Right renal pelvis (tissue), 4 donors: ENCODE results near the gene CLCN4. TPM values are rescaled to one million over a fixed set of nuclear protein-coding genes. Genes with fewer than 3 reads are reported as not detected.
A peak's percentile ranks its signal among the peaks of the same experiment; 100 is the strongest.

Experiments
- DNase-seq, 4 donors: peaks; one replicate each; pipeline ENCODE4 v3.0.0-alpha.2; 2013; ENCODE audit warnings: low read depth in 4 of 4, low spot score in 3 of 4, missing footprints in 1 of 4
- polyA plus RNA-seq, 4 donors: library from polyadenylated mRNA; unstranded; fragments of 120-200 nt; gene quantifications; one replicate each; pipeline ENCODE4 v1.2.1, GENCODE V29; 2013; ENCODE audit not compliant: insufficient read length in 4 of 4

The CLCN4 gene
- polyA plus RNA-seq, 4 donors, result 4.5 to 6.3 (median 5.1) TPM

DNA sequence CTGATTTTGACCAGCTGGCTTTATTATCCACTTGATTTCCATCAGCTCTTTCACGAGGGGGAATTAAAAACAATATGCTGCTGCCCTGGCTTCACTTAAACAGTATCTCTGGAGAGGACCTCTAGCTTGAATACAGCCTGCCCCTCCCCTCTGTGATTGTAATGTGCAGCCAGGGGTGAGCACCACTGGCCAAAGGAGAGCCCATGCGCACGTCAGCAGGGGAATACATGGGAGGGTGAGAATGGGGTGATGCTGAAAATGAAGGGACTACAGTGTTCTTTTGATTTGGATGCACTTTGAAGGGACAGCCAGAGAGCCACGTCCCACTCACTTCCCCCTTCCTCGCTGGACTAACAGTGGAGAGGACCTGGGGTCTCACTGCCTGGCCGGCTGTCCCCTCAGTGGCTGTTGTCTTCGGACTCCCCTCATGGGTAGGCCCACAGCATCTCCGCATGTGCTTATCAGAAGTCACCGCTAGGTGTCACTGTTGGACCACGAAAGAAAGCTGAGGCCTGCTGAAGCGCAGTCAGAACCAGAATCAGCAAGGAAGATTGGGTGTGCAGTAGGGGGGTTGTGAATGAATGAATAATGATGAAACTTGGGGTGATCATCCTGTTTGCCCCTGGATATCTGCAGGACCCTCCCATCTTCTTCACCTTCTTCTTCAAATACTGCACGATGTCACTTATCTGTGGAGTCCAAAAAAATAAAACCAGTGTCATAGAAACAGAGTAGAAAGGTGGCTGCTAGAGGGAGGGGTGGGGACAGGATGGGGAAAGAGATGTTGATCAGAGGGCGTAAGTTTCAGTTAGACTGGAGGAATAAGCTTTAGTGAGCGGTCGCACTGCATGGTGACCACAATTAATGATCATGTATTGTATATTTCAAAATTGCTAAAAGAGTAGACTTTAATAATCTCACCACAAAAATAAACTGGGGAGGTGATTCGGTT, 32.8 kb downstream of the CLCN4 start:
- DNase-seq, result peak in 3 of 4 donors; percentile 47 to 65 (median 48)

DNA sequence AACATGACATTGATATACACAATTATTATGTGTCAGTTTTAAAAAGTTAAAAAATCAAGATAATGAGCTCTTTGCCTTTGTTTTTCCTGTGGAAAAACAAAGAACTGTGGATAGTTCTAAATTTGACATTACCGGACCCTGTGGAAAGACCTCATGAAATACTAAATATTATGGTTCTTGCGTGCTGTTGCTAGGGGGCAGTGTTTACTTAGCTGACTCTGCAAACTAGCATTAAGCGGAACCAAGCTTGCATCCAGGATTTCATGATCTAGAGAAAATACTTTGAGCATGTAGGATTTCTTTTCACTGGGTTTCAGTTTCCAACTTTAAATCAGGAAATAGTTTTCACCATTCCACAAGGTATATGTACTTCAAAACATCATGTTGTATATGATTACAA, 33.6 kb downstream of the CLCN4 start:
- peak in 3 of 4 donors; percentile 40 to 48 (median 47) for DNase-seq

DNA sequence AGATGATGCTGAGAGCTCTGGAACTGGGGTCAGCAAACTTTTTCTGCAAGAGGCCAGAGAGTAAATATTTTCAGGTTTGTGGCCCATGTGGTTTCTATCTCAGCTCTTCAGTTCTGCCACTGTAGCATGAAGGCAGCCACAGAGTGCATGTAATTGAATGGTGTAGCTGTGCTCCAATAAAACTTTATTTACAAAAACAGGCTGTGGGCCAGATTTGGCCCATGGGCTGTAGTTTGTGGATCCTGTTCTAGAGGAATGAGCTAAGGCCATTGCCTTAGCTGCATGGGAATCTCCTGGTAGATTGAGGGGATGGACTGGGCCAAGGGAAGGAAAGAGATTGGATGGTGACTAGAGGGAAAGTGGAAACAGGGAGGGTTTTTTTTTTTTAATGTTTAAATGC, 36.8 kb downstream of the CLCN4 start:
- DNase-seq, result no peak

DNA sequence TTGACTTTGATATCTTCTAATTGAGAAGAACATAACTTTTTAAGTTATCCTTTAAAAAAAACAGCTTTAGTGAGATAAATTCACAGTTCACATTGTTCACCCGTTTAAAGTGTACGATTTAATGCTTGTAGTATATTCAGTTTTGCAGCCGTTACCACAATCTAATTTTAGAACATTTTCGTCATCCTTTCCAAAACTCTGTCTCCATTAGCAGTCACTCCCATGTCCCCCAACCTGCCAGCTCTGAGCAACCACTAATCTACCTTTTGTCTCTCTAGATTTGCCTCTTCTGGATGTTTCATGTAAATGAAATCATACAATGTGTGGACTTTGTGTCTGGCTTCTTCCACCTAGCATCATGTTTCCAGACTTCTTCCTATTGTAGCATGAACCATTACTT, 38.6 kb downstream of the CLCN4 start:
- DNase-seq, result no peak

DNA sequence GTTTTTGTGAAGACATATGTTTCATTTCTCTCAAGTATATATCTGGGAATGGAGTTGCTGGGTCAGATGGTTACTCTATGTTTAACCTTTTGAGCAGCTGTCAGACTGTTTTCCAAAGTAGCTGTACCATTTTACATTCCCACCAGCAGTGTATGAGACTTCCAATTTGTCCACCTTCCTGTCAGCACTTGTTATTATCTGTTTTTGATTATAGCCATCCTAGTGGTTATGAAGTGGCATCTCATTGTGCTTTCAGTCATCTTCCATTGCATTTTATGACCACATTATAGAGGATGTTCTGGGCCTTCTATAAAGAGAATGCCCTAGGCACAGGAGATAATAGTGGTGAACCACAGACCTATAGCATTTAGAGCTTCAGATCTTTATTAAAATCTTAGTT, 39.2 kb downstream of the CLCN4 start:
- no peak for DNase-seq

DNA sequence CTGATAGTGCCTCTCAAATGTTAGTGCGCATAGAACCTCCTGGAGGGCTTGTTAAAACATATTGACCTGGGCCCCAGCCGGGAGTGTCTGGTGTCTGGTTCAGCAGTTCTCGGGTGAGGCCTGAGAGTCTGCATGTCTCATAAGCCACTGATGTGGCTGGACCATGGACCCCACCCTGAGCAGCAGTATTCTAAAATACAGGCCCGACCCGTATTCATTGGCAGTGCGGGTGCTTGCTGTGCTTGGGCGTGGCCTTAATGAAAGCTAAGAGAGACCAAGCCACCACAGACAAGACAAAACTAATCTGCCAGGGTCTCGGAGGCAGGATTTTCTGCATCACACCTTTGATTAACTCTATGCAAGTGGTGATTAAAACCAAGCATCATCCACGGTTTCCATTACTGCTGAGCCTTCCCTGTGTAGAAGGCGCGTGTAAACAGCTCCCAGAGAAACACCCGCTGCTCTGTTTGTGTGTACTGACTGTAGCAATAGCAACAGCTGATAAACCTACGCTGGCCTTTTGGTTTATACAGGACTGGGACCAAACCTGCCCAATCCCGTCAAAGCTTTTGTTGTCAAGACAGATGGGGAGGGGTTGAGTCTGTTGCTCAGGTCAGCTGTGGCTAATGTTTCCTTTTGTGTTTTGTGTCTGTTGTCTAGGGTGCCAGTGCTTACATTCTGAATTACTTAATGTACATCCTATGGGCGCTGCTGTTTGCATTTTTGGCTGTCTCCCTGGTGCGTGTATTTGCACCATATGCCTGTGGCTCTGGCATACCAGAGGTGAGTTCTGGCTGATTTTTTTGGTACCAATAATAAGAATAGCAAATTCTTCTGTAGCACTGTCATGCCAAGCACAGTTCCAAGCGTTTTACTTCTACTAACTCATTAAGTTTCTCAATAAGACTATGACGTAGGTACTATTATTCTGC, 40.8 kb downstream of the CLCN4 start:
- DNase-seq, result no peak

DNA sequence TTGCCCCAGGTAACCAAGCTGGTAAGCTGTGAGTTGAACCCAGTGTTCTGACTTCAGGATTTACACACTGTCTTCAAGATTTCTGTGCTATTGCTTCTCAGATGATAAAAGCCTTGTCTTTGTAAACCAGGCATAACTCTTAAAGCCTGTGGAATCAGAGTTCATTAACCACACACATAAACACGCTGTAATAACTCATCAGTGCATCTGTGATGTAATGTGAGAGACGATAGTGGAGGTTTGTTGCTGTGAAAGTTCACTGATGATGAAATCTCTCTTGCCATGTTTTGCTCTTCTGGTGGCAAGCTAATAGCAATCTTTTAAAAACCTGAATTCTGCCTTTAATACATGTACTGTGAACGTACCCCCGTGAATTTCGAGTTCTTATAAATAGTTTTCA, 41.5 kb downstream of the CLCN4 start:
- DNase-seq, result no peak

DNA sequence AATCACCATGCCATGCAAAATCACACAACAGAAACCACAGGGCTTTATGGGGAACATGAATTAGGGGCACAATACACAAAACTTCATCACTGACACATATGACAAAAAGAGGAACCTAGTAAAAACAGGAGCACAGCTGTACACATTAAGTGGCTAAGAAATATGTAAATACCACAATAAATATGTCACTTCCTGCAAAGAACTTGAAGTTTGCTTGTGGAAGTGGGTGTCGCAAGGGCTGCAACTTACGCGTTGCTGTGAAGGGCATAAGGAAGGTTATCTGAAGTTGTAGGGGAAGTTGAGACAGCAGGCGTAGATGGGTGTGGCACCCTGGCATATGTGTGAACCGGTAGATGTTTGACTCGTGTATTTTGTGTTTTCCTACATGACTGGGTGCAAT, 42.4 kb downstream of the CLCN4 start:
- DNase-seq, result no peak

DNA sequence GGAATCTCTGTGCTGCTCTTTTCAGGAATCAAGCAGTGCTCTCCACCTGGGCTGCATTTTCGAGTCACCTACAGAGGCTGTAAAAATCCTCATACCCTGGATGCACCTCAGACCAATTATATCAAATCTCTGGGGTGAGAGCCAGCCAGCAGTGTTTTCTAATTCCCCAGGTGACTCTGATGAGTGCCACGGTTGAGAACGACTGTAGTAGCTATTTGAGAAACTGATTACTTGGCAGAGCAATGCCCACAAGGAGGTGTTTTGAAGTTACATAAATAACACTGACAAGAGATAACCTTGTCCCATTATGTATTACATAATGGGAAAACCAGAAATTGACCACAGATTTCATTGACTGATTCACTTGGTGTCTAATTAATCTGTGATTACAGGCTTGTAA, 46.8 kb downstream of the CLCN4 start:
- no peak for DNase-seq

DNA sequence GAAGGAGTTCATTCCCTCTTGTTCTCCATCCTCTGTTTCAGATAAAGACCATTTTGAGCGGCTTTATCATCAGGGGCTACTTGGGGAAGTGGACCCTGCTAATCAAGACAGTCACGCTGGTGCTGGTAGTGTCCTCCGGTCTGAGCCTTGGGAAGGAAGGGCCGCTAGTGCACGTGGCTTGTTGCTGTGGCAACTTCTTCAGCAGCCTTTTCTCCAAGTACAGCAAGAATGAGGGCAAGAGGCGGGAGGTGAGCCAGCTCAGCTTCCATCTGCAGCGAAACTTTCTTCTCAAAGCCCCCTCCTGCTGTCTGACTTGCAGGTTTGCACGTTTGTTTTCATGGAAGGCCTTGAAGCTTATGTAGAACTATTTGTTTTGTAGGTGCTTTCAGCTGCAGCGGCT, 49.5 kb downstream of the CLCN4 start:
- no peak for DNase-seq

DNA sequence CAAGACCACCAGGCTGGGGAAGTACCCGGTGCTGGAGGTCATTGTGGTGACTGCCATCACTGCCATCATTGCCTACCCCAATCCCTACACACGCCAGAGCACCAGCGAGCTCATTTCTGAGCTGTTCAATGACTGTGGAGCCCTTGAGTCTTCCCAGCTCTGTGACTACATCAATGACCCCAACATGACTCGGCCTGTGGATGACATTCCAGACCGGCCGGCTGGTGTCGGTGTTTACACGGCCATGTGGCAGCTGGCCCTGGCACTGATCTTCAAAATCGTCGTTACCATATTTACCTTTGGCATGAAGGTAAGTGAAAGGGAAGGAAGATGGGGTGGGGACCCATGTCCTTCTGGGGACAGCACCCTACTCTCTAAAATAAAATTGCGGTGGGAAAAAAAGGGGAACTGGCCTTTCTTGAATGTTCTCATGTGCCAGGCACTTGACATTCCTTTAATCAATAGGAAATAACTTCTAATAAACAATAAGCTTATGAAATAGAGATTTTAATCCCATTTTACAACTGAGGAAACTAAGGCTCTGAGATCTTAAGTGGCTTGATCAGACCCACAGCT, 51.6 kb downstream of the CLCN4 start:
- no peak for DNase-seq

DNA sequence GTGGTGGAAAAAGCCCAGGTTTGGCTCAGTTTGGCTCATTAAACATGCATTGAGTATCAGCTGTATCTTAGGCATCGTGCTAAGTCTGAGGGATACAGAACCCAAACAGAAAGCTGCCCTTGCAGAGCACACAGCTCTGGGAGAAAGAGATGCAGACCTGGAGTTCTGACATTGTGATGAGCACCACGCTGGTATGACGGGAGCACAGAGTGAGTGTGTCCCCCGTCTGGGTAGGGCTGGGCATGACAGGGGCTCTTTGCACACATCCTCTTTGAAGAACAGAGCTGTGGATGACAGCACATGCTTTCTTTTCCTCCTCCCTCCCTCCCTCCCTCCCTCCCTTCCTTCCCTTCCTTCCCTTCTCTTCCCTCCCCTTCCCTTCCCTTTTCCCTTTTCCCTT, 52.2 kb downstream of the CLCN4 start:
- no peak for DNase-seq

DNA sequence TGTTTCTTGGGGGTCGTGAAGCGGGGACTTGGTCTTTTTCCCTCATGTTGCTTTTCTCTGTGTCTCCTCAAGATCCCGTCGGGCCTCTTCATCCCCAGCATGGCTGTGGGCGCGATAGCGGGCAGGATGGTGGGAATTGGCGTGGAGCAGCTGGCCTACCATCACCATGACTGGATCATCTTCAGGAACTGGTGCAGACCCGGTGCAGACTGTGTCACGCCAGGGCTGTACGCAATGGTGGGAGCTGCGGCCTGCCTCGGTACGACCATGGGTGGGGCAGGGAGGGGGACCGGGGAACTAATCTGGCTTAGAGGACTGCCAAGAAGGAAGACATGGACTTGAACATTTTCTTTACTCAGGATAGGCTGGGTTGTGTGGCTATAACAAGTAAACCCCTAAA, 55.6 kb downstream of the CLCN4 start:
- no peak for DNase-seq

DNA sequence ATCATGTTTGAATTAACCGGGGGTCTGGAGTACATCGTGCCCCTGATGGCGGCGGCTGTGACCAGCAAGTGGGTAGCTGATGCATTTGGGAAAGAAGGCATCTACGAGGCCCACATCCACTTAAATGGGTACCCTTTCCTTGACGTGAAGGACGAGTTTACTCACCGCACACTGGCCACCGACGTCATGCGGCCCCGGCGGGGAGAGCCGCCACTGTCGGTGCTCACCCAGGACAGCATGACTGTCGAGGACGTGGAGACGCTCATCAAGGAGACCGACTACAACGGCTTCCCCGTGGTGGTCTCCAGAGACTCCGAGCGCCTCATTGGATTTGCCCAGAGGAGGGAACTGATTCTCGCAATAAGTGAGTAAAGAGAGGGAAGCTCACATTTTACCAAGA, 56.9 kb downstream of the CLCN4 start:
- DNase-seq, result no peak

DNA sequence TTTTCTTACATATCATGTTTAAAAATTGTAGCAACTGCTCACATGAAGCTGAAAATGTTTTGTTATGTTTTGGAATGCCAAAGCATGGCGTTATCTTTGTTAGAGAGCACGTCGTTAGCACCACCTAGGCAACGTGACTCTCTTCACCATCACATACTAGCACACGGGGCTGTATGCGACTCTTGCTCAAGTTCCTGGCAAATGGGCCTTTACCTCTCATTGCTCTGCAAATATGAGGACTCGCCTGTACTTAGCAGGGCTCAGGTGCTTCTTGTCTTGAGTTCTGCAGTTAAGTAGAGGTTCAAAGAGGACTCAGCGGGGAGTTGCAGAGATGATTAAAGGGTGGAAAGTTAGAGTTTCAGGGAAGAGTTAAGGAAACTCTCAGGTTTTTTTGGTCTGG, 59.4 kb downstream of the CLCN4 start:
- DNase-seq, result no peak

DNA sequence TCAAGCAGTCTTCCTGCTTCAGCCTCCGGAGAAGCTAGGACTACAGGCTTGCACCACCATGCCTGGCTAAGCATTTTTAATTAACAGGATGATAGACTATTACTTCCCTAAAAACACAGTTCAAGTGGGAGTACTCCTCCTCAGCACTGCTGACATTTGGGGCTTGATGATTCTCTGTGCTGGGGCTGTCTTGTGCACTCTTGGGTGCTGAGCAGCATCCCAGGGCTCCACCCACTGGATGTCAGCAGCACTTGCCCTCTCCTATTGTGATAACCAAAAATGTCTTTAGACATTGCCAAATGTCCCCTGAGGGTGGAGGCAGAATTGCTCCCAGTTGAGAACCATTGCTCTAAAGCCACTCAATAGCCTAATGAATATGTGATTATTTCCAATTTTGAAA, 60.4 kb downstream of the CLCN4 start:
- no peak for DNase-seq

DNA sequence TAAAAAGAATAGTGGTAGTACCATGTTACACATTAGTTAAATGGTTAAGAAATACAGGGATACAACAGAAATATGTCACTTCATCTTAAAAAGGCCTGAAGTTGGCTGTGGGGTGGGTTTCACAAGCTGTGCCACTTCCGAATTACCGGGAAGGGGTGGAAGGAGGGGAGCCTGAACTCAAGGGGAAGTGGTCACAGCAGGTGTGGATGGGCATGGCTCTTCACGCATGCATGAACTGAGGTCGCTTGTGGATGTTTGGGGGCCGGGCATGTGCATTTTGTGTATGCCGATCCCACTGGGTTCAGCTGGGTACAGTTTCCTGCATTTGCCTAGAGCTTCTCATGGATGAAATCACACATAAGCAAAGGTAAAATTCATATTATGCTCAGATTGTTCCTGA, 64.9 kb downstream of the CLCN4 start:
- DNase-seq, result no peak

DNA sequence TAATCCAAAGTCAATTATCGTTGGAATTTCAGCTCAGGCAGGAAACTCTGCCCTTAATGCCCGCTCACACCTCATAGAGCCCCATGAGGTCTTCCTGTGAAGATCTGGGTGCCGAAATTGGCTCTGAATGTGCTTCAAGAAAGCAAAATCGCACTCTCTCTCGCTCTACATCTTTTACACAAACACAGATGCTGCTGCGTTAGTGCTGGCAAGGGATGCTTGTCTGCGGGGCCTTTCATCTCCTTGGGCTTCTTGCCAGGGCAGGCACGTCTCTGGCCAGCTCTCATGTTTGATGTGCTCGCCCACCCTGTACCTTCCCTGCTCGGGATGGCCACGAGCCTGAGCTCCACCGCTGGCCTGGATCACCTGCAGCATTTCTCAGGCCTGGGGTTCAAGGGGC, 66.5 kb downstream of the CLCN4 start:
- no peak for DNase-seq

DNA sequence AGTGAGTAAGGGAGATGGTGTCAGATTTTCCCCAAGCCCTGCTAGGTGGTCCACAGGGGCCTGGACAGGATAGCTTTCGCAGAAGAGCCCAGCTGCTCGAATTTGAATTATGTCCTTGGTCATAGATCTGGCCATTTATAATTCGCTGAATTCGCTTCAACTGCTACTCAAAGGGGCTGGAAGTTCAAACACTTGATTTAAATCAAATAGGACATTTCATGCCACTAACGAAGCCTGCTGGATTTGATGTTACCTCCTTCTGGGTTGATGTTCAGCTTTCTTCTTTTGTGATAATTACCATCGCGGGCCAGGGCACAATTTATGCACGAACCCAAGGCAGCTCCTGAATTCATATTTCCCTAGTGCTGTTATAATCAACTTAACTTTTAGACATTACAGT, 67.0 kb downstream of the CLCN4 start:
- no peak for DNase-seq

DNA sequence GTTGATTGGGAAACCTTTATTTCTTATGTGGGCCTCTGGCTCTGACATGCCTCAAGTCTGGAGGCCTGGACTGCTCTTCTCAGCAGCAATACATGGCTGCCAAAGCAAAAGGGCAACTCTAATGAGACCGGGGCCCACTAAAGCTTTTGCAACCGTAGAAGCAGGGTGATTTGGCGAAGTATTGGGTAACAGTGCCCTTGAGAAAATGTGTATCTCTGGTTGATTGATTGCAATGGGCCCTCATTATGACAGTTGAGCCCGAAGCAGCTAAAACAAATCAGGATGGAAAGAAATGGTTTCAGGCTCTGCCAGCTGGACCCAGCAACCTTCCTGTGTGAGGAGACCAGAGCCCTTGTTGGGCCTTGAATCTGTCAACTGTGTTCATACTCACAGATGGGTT, 73.4 kb downstream of the CLCN4 start:
- no peak for DNase-seq

DNA sequence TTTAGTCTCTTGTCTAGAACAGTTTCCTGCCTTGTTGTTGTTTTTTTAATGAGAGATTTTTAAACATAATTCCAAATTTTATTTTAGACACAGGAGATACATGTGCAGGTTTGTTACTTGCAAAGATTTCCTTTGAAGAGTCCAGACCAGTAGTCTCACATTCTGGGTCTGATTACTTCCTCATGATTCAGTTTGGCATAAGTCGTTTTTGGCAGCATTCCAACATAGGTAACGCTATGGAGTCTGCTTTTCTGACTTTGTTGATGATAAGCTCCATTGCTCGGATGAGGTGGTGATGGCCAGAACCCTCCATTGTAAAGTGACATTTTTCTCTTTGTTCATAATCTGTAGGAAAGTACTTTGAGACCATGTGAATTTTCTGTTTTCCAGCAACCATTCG, 74.7 kb downstream of the CLCN4 start:
- DNase-seq, result no peak
